Measurements from ENCODE around the gene PLXNA2.

The PLXNA2 gene

GRCh38 chr1:208004851-208005250, 239.3 kb downstream of the PLXNA2 start:
- no peak for DNase-seq

- no peak for DNase-seq
These were observed 240.9 kb downstream of the PLXNA2 start for GRCh38 chr1:208003241-208003640.

GRCh38 chr1:208002672-208003071, 241.5 kb downstream of the PLXNA2 start:
- DNase-seq, result no peak

- DNase-seq, result no peak
These were observed 242.1 kb downstream of the PLXNA2 start for GRCh38 chr1:208002078-208002477.

GRCh38 chr1:208000504-208000903, 243.7 kb downstream of the PLXNA2 start:
- DNase-seq, result no peak

- no peak for DNase-seq
These were observed 244.2 kb downstream of the PLXNA2 start for GRCh38 chr1:207999972-208000371.

- DNase-seq, result no peak
These were observed 244.8 kb downstream of the PLXNA2 start for GRCh38 chr1:207999274-207999915.

- no peak for DNase-seq
These were observed 245.5 kb downstream of the PLXNA2 start for GRCh38 chr1:207998691-207999090.

- DNase-seq, result peak; percentile 31 to 37
These were observed 246.5 kb downstream of the PLXNA2 start for GRCh38 chr1:207997486-207998268.

GRCh38 chr1:207996636-207997035, 247.5 kb downstream of the PLXNA2 start:
- no peak for DNase-seq

GRCh38 chr1:207995576-207995975, 248.6 kb downstream of the PLXNA2 start:
- DNase-seq, result no peak

GRCh38 chr1:207993477-207994445, 250.4 kb downstream of the PLXNA2 start:
- no peak for DNase-seq

- no peak for DNase-seq
These were observed 251.4 kb downstream of the PLXNA2 start for GRCh38 chr1:207992677-207993236.

- DNase-seq, result no peak
These were observed 252.6 kb downstream of the PLXNA2 start for GRCh38 chr1:207991583-207992026.

- DNase-seq, result no peak
These were observed 253.2 kb downstream of the PLXNA2 start for GRCh38 chr1:207990876-207991582.

- no peak for DNase-seq
These were observed 253.7 kb downstream of the PLXNA2 start for GRCh38 chr1:207990455-207990854.

- no peak for DNase-seq
These were observed 255.6 kb downstream of the PLXNA2 start for GRCh38 chr1:207988326-207989165.

- DNase-seq, result no peak
These were observed 257.0 kb downstream of the PLXNA2 start for GRCh38 chr1:207987164-207987563.

GRCh38 chr1:207985996-207986395, 258.2 kb downstream of the PLXNA2 start:
- DNase-seq, result no peak

- DNase-seq, result no peak
These were observed 259.2 kb downstream of the PLXNA2 start for GRCh38 chr1:207984831-207985572.
